Measurements from ENCODE around the gene KAT8. TPM values are rescaled to one million over a fixed set of nuclear protein-coding genes. Genes with fewer than 3 reads are reported as not detected.
"Not testable (repeated sequence)": the region's sequence is repeated elsewhere in the genome, so short reads cannot be mapped to it uniquely, and the experiment has no call there.

The KAT8 gene
- total and polyA plus RNA-seq, 10 of the 15 experiments (the other 5 are each of a cell fraction or from before 2014, with no cell fraction given): 5.5 to 55.8 (median 39.6) TPM

- FAIRE-seq: no peak
Measured at GRCh38 chr16:31138621-31139578, 21.4 kb downstream of the KAT8 start.

GRCh38 chr16:31141071-31141469 lies 23.6 kb downstream of the KAT8 start:
- not testable (repeated sequence) for H3K4me1 ChIP-seq (ENCODE audit: control insufficient read depth, insufficient read depth, low read length); FAIRE-seq; H3K36me3 ChIP-seq (ENCODE audit: control insufficient read depth in 2 of 2, insufficient read depth in 2 of 2, low read length in 1 of 2); H3K4me2 ChIP-seq (ENCODE audit: control insufficient read depth, insufficient read depth); H3K27me3 ChIP-seq (replicated peaks in 1 of 2; ENCODE audit: control insufficient read depth in 2 of 2, insufficient read depth in 2 of 2, low read length in 1 of 2); H3K79me2 ChIP-seq (ENCODE audit: control insufficient read depth, insufficient read depth, low read length); H4K20me1 ChIP-seq (ENCODE audit: control insufficient read depth, insufficient read depth); BruUV-seq (replicated peaks); H2AFZ ChIP-seq (ENCODE audit: control insufficient read depth, low read depth, low read length); H3K4me3 ChIP-seq; H3K27ac ChIP-seq (ENCODE audit: control insufficient read depth, insufficient read depth); H3K9me3 ChIP-seq (replicated peaks; ENCODE audit: control insufficient read depth, insufficient read depth, low read length); DNase-seq (ENCODE audit: low read depth, low spot score); H3K9ac ChIP-seq (ENCODE audit: control insufficient read depth, insufficient read depth, low read length); ATAC-seq
- RAD21 ChIA-PET (ENCODE audit: unreplicated experiment): interaction anchor here (1.1 to 1.9 kb wide), 3 partner anchors 68 to 203 kb away, joined by 4 to 25 read pairs (median 6); partner anchors contain the start of gene HSD3B7
- SMC1A ChIA-PET (ENCODE audit: uncharacterized antibody, unreplicated experiment): interaction anchor here (1.4 kb wide), 1 partner anchor 317 kb away, joined by 4 read pairs; the partner anchor contains the start of gene ARMC5
- in situ Hi-C loops (cut with MboI) (loop anchor here (10.0 kb wide), 1 partner anchor 734 kb away; the partner anchor contains the start of gene ZNF267), intact Hi-C loops (cut with micrococcal nuclease; ENCODE audit: unreplicated experiment) (loop anchor here (5.0 kb wide), 3 partner anchors 34 to 144 kb away; partner anchors contain the start of genes BCKDK, ZNF646 and ZNF668)
- POLR2A ChIA-PET: interaction anchor here (1.6 to 2.0 kb wide), 2 partner anchors 33 to 68 kb away, joined by 13 to 16 read pairs; partner anchors contain the start of genes BCKDK, ZNF646 and ZNF668
- CTCF ChIA-PET: interaction anchor here (0.6 to 2.9 kb wide), 6 partner anchors 16 to 320 kb away, joined by 3 to 19 read pairs (median 6); partner anchors contain the start of gene BCKDK
- WGBS (ENCODE audit: insufficient coverage, insufficient replicate concordance, low lambda C conversion rate, missing lambda C conversion rate): 83% methylated on average over 9 of the region's 9 CpGs

More at GRCh38 chr16:31138621-31139578, 21.4 kb downstream of the KAT8 start:
- SMC1A ChIA-PET (ENCODE audit: uncharacterized antibody, unreplicated experiment): no interaction called here
- H3K4me2 ChIP-seq (ENCODE audit: control insufficient read depth, insufficient read depth): no peak overlapping the region
- ATAC-seq: no peak
- H3K27me3 ChIP-seq (replicated peaks in 1 of 2; ENCODE audit: control insufficient read depth in 2 of 2, insufficient read depth in 2 of 2, low read length in 1 of 2): no peaks in the 10 kb centered on the region
- no peaks in the 10 kb centered on the region for H3K9me3 ChIP-seq (replicated peaks; ENCODE audit: control insufficient read depth, insufficient read depth, low read length)
- DNase-seq (ENCODE audit: low read depth, low spot score): no peak
- no TSS peak for BruUV-seq (replicated peaks)
- POLR2A ChIA-PET: interaction anchor here (0.7 kb wide), 1 partner anchor 144 kb away, joined by 6 read pairs; no protein-coding TSS in a partner anchor
- in situ Hi-C loops (cut with MboI) (no loop called here), intact Hi-C loops (cut with micrococcal nuclease; ENCODE audit: unreplicated experiment) (no loop called here)
- TF ChIP-seq YY1 (IDR thresholded peaks at IDR 0.05; ENCODE audit: low read depth, low read length) (no peak), POU2F2 (IDR thresholded peaks at IDR 0.05; ENCODE audit: borderline replicate concordance, low read depth, low read length) (no peak), CREM (IDR thresholded peaks at IDR 0.05; ENCODE audit: low read depth) (no peak), IKZF1 (conservative IDR thresholded peaks at IDR 0.05) (no peak), NR2C2 (IDR thresholded peaks at IDR 0.05; ENCODE audit: borderline replicate concordance, control insufficient read depth, insufficient read length, low read depth) (no peak), SMAD1 (IDR thresholded peaks at IDR 0.05; ENCODE audit: low read depth, partially characterized antibody) (no peak), STAT1 (conservative IDR thresholded peaks at IDR 0.05) (no peak), BHLHE40 (IDR thresholded peaks at IDR 0.05; ENCODE audit: borderline replicate concordance in 1 of 2, low read depth in 2 of 2, low read length in 1 of 2) (no peak), NFIC (IDR thresholded peaks at IDR 0.05; ENCODE audit: low read depth, low read length) (no peak), BMI1 (IDR thresholded peaks at IDR 0.05; ENCODE audit: borderline replicate concordance) (no peak), SREBF1 (IDR thresholded peaks at IDR 0.05; ENCODE audit: low read length) (no peak), NFYA (IDR thresholded peaks at IDR 0.05; ENCODE audit: borderline replicate concordance, low read depth, low read length) (no peak), BCL11A (IDR thresholded peaks at IDR 0.05; ENCODE audit: low read depth, low read length) (no peak), KDM1A (IDR thresholded peaks at IDR 0.05; ENCODE audit: borderline replicate concordance) (no peak), SMAD5 (IDR thresholded peaks at IDR 0.05; ENCODE audit: low read depth) (no peak), TCF7 (IDR thresholded peaks at IDR 0.05; ENCODE audit: borderline replicate concordance) (no peak)
- CTCF ChIA-PET: interaction anchor here (1.2 kb wide), 1 partner anchor 185 kb away, joined by 3 read pairs; no protein-coding TSS in a partner anchor
- peaks cover 9% of the 10 kb centered on the region for H3K4me1 ChIP-seq (ENCODE audit: control insufficient read depth, insufficient read depth, low read length)
- H3K36me3 ChIP-seq (ENCODE audit: control insufficient read depth in 2 of 2, insufficient read depth in 2 of 2, low read length in 1 of 2): no peaks in the 10 kb centered on the region
- H3K27ac ChIP-seq (ENCODE audit: control insufficient read depth, insufficient read depth): no peak overlapping the region
- H4K20me1 ChIP-seq (ENCODE audit: control insufficient read depth, insufficient read depth): no peaks in the 10 kb centered on the region
- 55% methylated on average over 26 of the region's 27 CpGs for WGBS (ENCODE audit: insufficient coverage, insufficient replicate concordance, low lambda C conversion rate, missing lambda C conversion rate)
- no peaks in the 10 kb centered on the region for H3K79me2 ChIP-seq (ENCODE audit: control insufficient read depth, insufficient read depth, low read length)
- H3K9ac ChIP-seq (ENCODE audit: control insufficient read depth, insufficient read depth, low read length): no peak overlapping the region
- H2AFZ ChIP-seq (ENCODE audit: control insufficient read depth, low read depth, low read length): no peak overlapping the region
- no peak overlapping the region for H3K4me3 ChIP-seq
- RAD21 ChIA-PET (ENCODE audit: unreplicated experiment): no interaction called here

Measured in GM12878 (cell line).